ENCODE data around the gene HMG20B. TPM values are rescaled to one million over a fixed set of nuclear protein-coding genes. Genes with fewer than 3 reads are reported as not detected.
"Not testable (repeated sequence)": the region's sequence is repeated elsewhere in the genome, so short reads cannot be mapped to it uniquely, and the experiment has no call there.

HMG20B gene
- total RNA-seq, 1 experiment from 2014 or later, result 79.9 TPM

DNA sequence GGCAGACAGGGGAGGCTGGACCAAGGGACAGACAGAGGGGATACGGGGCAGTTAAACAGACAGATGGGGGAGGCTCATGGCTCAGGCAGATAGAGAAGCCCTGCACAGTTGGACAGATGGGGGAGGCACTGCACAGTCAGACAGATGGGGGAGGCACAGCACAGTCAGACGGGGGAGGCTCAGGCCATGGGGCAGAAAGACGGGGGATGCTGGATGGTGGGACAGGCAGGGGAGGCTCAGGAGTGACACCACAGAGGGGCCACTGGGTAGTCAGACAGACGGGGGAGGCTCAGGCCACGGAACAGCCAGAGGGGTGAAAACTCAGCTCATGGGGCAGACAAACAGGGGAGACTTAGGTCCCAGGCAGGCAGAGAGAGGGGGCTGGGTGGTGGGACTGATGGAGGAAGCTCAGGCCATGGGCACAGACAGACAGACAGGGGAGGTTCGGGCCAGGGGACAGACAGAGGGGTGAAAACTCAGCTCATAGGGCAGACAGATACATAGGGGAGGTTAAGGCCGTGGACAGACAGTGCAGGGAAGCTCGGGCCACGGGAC lies 16.2 kb upstream of the HMG20B start:
- DNase-seq (ENCODE audit: low read depth), result no peak

DNA sequence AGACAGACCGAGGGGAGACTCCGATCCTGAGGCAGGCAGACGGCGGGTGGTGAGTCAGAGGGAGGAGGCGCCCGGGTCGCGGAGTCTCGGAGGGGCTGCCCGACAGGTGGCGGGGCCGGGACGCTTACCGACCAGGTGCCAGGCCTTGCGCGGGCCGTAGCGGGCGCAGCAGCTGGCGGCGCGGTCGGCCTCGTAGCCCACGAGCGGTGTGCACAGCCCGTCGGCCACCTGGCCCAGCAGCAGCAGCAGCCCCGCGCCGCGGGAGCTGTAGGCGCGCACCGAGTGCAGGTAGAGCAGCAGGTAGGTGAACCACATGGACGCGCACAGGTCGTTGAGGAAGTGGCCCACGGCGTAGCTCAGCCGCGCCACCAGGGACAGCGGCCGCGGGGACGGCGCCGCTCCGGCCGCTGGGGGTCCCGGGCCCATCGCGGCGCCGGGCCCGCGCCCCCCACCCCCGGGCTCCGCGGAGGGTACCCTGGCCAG lies 15.7 kb upstream of the HMG20B start:
- peak; percentile 76 for DNase-seq (ENCODE audit: low read depth)

DNA sequence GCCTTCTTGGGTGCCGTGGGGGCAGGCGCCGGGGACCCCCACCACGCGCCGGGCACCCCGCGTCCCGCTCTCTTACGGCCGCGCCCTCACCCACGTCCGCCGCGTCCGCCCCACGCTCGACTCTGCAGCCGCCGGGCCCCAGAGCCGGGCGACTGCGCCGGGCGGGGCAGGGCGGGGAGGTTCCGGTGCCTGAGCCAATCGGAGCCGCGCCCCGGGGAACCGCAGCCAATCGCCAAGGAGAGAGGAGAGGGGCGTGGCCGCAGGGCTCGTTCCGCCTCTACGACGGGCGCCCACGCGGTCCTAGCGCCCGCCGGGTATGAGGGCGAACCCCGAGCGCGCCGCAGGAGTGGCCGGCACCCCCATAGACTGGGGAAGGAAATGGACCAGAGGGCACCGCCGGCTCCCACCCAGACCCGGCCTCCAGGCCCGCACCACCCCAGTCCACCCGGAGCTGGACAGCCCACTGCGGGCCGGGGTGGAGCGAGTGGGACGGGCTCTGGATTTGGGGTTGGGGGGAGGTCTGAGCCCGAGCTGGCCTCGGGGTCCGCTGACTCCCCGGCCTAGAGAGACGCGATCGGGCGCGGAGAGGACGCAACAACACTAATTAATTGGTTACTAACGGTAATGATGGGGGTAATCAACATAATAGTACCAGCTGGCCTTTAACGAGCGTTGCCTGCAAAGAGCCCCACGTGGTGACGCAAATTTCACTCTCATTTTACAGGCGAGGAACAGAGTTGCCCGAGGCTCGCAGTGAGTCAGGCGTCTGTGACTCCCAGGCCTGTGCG lies 15.1 kb upstream of the HMG20B start, which contains the start of gene MFSD12:
TSS of gene MFSD12 (minus strand) at position 126 of the 788 bp plus-strand sequence. CDS start 183 bp downstream, outside the sequence.
- DNase-seq (ENCODE audit: low read depth), result peak; percentile 98

DNA sequence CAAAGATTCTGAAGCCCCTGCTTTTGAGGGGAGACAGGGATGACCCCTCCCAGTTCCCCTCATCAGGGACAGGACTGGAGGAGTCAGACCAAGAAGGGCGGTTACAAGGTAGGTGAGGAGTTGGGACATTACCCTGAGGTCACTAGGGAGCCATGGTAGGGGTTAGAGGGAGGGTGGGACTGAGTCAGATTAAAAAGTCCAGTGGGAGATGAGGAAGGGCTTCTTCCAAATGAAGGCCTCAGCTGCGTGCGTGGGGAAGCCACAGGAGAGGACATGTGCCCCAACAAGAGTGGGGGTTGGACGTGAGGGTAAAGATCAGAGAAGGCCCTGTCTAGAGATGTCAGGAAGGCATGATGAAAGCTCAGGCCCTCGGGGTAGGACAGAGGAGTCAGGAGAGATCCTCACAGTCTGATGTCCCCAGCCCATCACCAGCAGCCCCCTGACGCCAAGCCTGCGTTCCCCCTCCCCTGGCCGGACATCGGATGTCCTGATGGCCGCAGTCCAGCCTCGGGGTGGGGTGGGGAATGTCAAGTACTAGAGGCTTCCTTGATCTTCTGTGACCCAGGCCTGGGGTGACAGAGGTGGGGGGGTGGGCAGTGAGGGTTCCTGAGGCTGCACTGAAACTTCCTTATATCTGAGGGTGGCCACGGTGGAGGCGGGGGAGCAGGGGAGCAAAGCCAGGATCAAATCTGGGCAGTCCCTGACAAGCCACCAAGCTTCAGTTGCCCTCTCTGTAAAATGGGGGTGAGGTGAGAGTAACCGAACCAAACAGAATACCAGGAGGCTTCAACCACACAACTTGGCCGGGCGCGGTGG lies 8.8 kb upstream of the HMG20B start:
- DNase-seq (ENCODE audit: low read depth), result no peak

DNA sequence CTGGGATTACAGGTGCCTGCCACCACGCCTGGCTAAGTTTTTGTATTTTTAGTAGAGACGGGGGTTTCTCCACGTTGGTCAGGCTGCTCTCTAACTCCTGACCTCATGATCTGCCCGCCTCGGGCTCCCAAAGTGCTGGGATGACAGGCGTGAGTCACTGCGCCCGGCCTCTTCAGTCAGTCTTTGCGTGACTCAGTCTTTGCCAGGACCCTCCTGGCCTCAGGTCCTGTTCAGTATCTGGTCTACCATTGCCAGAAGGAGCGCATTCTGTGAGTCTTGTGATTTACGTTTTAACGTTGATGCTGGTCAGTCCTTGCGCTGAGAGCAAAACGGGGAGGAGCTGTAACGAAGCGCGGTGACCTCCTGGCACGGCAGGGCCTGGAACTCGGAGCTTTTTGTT lies 7.6 kb upstream of the HMG20B start:
- DNase-seq (ENCODE audit: low read depth), result peak; percentile 92

DNA sequence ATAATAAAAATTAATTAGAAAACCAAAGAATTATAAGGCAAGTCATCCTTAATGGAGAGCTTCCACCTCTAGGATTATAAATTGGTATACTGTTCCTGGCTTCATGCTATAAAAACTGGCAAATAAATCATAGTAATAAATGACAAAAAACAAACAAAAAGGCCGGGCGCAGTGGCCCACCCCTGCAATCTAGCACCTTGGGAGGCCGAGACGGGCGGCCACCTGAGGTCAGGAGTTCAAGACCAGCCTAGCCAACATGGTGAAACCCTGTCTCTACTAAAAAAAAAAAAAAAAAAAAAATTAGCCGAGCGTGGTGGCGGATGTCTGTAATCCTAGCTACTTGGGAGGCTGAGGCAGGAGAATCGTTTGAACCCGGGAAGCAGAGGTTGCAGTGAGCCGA lies 2.7 kb upstream of the HMG20B start:
- DNase-seq (ENCODE audit: low read depth), result not testable (repeated sequence)

DNA sequence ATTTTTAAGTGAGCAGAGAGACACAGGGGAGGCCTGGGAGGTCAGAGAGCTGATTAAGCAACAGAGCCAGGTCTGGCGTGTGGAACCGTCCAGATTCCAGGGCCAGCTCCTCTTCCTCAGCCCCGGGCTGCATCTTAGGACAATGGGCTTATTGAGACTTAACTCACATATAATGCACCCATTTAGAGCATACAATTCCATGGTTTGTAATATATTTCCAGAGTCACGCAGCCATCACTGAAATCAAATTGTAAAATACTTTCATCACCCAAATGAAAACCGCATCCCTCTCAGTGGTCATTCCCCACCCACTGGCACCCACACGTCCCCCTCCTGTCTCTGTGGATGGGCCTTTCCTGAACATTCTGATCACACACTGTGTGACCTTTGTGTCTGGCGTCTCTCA lies 2.1 kb upstream of the HMG20B start:
- DNase-seq (ENCODE audit: low read depth), result no peak

DNA sequence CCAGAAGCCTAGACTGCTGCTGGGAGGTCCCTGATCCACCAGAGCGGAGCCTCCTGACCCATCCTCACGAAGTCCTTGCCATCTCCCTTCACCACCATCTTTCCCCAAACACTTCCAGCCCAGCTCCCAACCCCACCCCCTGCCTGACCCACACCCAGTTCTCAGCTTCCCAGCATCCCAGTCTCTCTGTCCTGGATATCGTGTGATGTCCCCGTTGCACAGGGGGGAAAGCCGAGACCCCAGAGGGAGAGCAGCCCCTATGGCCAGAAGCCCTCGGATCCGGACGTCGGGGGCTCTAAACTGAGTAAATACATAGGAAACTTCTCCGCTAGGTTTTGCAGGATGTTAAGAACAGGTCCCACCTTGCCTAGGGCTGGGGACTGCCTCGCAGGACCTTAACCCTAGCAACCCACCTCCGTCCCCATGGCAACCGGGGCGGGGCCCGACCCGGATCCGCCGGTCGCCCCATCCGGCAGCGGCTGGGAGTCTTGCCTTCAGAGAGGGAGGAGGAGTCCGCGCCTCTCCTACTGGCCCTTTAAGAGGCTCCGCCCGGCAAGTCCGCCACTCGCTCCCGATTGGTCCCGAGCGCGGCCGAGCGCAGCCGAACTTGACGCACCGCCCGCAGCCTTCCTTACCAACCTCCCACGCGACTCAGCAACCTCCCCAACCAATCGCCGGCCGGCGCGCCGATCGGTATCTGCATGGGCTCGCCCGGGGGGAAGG lies 451 bp upstream of the HMG20B start:
- peak; percentile 100 for DNase-seq (ENCODE audit: low read depth)

DNA sequence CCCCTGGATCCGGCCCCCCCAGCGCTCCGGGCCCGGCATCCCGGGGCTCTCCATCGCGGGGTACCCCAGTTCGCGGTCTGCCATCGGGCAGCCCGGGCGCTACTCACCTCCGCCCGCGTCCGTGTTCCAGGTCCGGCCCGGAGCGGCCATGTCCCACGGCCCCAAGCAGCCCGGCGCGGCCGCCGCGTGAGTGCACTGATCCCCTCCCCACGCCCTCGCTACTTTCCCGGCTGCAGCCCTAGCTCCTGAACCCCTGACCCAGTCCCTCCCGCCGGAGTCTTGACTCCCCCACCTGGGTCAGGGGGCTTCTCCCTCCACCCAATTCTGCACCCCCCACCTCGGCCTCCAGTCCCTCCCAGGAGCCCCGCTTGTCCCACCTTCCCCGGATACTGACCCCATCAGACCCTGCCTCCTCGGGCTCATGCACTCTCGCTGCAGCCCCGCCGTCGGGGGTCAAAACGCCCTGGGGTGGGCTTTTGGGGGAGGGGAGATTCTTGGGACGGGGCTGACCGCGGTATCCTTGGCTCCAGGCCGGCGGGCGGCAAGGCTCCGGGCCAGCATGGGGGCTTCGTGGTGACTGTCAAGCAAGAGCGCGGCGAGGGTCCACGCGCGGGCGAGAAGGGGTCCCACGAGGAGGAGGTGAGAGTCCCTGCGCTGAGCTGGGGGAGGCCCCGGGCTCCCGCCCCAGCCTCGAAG lies 566 bp downstream of the HMG20B start:
- DNase-seq (ENCODE audit: low read depth), result peak; percentile 39

DNA sequence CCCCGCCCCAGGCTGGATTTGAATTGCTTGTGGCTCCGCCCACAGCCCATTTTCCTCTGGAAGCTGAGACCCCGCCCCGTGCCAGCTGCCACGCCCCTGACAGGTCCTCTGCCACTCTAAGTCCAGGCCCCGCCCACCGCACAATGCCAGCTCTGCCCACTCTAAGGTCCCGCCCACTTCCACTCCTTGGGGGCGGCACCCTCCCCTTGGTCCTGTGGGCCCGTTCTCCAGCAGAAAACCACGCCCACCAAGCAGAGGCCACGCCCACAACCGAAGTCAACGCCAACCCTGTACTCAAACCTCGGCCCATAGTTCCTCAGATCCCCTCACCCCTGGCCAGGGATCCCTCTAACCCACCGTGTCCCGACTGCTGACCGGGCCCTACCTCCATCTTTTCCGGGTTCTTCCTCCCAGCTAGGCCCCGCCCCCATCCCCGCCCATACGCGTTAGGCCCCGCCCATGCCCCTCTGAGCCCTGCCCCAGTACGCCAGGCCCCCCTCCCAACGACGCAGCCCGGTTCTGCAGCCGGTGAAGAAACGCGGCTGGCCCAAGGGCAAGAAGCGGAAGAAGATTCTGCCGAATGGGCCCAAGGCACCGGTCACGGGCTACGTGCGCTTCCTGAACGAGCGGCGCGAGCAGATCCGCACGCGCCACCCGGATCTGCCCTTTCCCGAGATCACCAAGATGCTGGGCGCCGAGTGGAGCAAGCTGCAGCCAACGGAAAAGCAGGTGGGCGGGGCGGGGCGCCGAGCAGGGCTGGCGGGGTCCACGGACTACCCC lies 1.3 kb downstream of the HMG20B start:
- peak; percentile 98 for DNase-seq (ENCODE audit: low read depth)

DNA sequence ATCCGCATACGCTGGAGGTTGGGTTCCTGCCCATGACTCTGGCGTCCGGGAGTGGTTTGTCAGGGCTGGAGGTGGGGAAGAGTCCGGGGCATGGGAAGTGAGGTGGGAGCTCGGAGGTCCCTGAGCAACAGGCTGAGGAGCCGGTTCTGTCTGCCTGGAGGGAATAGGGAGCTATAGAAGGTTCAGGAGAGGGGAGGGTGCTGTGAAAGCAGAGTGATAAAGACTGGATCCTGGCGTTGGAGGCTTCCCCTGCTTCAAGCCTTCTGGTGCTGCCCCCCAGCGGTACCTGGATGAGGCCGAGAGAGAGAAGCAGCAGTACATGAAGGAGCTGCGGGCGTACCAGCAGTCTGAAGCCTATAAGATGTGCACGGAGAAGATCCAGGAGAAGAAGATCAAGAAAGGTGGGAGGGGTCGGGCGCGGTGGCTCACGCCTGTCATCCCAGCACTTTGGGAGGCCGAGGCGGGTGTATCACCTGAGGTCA lies 2.6 kb downstream of the HMG20B start:
- peak; percentile 57 for DNase-seq (ENCODE audit: low read depth)

DNA sequence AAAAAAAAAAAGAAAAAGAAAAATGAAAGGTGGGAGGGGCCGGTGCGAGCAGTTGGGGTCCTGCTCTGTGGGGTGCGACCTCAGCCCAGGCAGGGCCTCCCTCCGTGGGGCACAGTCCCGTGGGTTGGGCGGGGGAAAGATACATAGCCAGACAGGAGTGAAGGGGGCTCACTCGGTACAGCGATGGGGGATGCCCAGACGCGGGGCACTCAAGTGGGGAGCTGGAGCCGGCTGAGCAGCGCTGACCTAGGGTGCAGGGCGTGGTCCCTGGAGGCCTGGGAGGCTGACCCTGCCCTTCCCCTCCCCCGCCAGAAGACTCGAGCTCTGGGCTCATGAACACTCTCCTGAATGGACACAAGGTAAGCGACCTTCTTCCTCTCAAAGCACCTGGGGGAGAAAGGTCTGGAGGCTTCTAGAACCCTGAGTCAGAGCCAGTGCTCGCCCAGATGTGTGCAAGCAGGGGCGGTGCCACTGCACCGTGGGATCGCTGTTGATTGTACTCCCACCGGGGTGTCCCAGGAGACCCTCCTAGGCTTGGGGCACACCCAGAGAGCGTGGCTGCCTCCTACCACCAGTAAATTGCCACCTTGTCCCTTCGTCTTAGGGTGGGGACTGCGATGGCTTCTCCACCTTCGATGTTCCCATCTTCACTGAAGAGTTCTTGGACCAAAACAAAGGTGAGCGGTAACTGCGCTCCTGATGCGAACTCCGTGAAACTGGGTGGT lies 3.4 kb downstream of the HMG20B start:
- no peak for DNase-seq (ENCODE audit: low read depth)

DNA sequence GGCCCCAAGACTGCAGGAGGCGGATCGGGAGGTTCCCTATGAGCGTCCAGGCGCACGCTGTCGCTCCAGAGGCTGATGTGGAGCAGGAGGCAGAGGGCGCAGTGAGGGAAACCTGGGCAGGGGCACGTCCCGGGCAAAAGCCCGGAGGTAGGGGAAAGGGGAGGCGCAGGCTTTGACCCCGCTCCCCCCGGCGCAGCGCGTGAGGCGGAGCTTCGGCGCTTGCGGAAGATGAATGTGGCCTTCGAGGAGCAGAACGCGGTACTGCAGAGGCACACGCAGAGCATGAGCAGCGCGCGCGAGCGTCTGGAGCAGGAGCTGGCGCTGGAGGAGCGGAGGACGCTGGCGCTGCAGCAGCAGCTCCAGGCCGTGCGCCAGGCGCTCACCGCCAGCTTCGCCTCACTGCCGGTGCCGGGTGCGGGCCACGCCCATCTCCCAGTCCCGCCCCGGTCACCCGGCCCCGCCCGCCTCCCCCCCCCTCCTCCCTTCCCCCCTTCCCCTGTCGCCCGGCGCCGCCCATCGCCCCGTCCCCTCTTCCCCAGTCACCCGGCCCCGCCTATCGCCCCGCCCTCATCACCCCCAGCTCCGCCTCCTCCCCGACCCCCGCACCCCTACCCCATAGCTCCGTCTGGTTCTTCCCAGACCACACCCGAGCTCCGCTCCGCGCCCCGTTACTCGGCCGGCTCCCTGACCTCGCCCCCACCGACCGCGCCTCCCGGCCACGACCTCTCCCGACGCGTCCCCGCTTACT lies 4.1 kb downstream of the HMG20B start:
- DNase-seq (ENCODE audit: low read depth), result no peak

DNA sequence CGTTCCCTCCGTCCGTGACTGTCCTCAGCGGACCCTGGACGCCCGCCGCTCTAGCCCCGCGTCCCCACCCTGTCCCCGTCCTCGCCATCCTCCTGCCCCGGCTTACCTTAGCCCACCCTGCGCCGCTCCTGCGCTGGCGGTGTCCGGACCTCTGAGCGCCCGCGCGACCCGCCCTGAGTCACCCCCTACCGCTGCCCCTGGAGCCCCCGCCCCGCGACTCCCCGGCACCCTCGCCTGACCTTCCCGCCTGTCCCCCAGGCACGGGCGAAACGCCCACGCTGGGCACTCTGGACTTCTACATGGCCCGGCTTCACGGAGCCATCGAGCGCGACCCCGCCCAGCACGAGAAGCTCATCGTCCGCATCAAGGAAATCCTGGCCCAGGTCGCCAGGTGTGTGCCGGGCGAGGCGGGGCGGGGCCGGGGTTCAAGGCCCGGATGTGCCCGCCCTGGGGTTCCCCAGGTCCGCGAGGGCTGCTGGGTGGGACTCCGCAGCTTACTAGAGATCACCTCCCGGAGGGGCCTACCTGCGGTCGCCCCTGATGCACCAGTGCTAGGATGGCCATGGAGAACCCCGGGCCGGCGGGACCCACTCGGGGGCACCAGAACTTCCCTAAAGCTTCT lies 5.1 kb downstream of the HMG20B start:
- no peak for DNase-seq (ENCODE audit: low read depth)

DNA sequence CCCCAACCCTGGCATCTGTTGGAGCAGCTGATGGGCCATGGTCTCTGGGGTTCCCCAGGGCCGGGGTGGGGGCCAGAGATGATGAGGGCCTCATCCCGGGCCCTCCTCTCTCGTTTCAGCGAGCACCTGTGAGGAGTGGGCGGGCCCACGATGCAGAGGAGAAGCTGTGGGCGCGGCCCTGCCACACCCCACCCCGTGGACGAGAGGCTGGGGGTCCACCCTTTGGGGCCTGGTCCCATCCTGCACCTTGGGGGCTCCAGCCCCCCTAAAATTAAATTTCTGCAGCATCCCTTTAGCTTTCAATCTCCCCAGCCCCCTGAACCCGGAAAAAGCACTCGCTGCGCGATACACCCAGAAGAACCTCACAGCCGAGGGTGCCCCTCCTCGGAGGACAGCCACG lies 5.6 kb downstream of the HMG20B start:
- no peak for DNase-seq (ENCODE audit: low read depth)

DNA sequence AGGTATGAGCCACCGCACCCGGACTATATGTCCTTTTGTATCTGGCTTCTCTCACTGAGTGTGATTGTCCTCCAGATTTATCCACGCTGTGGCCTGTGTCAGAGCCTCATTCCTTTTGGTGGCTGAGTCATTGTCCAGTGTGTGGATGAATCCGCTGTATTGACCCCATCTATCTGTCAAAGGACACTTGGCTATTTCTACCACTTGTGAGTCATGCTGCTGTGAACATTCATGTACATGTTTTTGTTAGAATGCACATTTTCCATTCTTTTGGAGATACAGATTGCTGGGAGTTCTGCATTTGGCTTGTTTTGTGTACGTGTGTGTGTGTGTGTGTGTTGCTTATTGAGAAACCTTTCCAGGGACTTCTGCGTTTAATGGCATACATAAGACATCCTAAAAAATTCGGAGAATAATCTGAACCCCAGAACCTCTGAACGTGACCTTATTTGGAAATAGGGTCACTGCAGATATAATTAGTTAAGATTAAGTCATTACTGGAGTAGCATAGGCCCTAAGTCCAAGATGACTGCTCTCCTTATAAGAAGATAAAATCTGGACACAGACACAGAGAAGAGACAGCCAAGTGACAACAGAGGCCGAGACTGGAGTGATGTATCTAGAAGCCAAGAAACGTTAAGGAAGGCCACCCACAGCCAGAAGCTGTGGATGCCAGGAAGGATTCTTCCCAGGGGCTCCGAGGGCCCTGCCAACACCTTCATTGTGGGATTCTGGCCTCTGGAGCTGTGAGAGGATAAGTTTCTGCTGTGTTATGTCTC lies 7.6 kb downstream of the HMG20B start:
- peak; percentile 49 for DNase-seq (ENCODE audit: low read depth)

DNA sequence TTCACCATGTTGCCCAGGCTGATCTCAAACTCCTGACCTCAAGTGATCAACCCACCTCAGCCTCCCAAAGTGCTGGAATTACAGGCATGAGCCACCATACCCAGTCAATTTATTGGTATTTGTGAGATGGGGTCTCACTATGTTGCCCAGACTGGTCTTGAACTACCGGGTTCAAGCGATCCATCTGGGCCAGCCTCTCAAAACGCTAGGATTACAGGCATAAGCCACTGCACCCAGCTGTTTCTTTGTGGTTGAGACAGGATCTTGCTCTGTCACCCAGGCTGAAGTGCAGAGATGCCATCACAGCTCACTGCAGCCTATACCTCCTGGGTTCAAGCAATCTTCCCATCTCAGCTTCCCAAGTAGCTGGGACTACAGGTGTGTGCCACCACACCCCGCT lies 9.0 kb downstream of the HMG20B start:
- not testable (repeated sequence) for DNase-seq (ENCODE audit: low read depth)
